Osteocyte (in vitro differentiated cells): ENCODE measurements around the gene PRRG2. TPM values are rescaled to one million over a fixed set of nuclear protein-coding genes. Genes with fewer than 3 reads are reported as not detected.
A peak's percentile ranks its signal among the peaks of the same experiment; 100 is the strongest.

Experiments
- DNase-seq: peaks from one replicate; pipeline ENCODE4 v3.0.0; 2021; ENCODE audit warnings: mixed read lengths; ENCODE audit not compliant: unreplicated experiment; ENCODE audit errors: extremely low spot score
- H3K27ac Mint-ChIP-seq: one replicate; pipeline ENCODE4 v1.8.0; 2021; ENCODE audit warnings: mild to moderate bottlenecking, mixed read lengths; ENCODE audit not compliant: unreplicated experiment
- H3K27me3 Mint-ChIP-seq: one replicate; pipeline ENCODE4 v1.8.0; 2021; ENCODE audit warnings: mixed read lengths; ENCODE audit not compliant: unreplicated experiment
- H3K36me3 Mint-ChIP-seq: one replicate; pipeline ENCODE4 v1.8.0; 2021; ENCODE audit warnings: mixed read lengths; ENCODE audit not compliant: unreplicated experiment
- H3K4me1 Mint-ChIP-seq: one replicate; pipeline ENCODE4 v1.8.0; 2021; ENCODE audit warnings: mixed read lengths; ENCODE audit not compliant: unreplicated experiment
- H3K4me3 Mint-ChIP-seq: one replicate; pipeline ENCODE4 v1.8.0; 2021; ENCODE audit warnings: mild to moderate bottlenecking, moderate library complexity, mixed read lengths; ENCODE audit not compliant: unreplicated experiment
- H3K9me3 Mint-ChIP-seq: one replicate; pipeline ENCODE4 v1.8.0; 2021; ENCODE audit warnings: mixed read lengths; ENCODE audit not compliant: unreplicated experiment
- CTCF ChIP-seq: fragments of 200-600 bp; sonication (generic); IDR thresholded peaks from 2 replicates; pipeline ENCODE4 v1.5.0; 2021; ENCODE audit warnings: antibody characterized with exemption, mild to moderate bottlenecking, moderate library complexity
- total RNA-seq: library from RNA; stranded (reverse); gene quantifications from 2 replicates; pipeline ENCODE4 v1.2.1, GENCODE V29; 2021

PRRG2 gene
- total RNA-seq, 1 donor from 2014 or later, result 0.32 TPM

GRCh38 chr19:49579947-49580263 is 1.2 kb upstream of the PRRG2 start:
- Mint-ChIP-seq H3K27ac (peak overlapping the region; percentile 89), H3K4me3 (peak overlapping the region; percentile 93), H3K9me3 (no peaks in the 10 kb centered on the region), H3K36me3 (no peaks in the 10 kb centered on the region), H3K27me3 (no peaks in the 10 kb centered on the region), H3K4me1 (peaks cover 29% of the 10 kb centered on the region)
- DNase-seq, result no peak
- no peak for TF ChIP-seq CTCF

- Mint-ChIP-seq H3K27me3 (no peaks in the 10 kb centered on the region), H3K9me3 (no peaks in the 10 kb centered on the region), H3K36me3 (no peaks in the 10 kb centered on the region), H3K4me1 (peaks cover 29% of the 10 kb centered on the region), H3K27ac (peak within 1 kb of the TSS; percentile 89), H3K4me3 (peak within 1 kb of the TSS; percentile 93)
- peak; percentile 97 for DNase-seq
- TF ChIP-seq CTCF, result no peak
Observed at GRCh38 chr19:49580264-49581006, 681 bp upstream of the PRRG2 start, which contains the start of gene NOSIP. Gene NOSIP, minus strand, starts transcription at chr19:49580556. Its CDS starts 19,865 bp downstream, at chr19:49560691.

GRCh38 chr19:49583239-49583638 is 2.1 kb downstream of the PRRG2 start:
- no peak overlapping the region for H3K4me3 Mint-ChIP-seq
- no peaks in the 10 kb centered on the region for H3K27me3 Mint-ChIP-seq
- TF ChIP-seq CTCF, result no peak
- no peaks in the 10 kb centered on the region for H3K9me3 Mint-ChIP-seq
- DNase-seq, result no peak
- no peak overlapping the region for H3K27ac Mint-ChIP-seq
- H3K4me1 Mint-ChIP-seq, result peaks cover 19% of the 10 kb centered on the region
- no peaks in the 10 kb centered on the region for H3K36me3 Mint-ChIP-seq

- TF ChIP-seq CTCF, result no peak
- no peak overlapping the region for H3K27ac Mint-ChIP-seq
- no peak for DNase-seq
- H3K27me3 Mint-ChIP-seq, result no peaks in the 10 kb centered on the region
- H3K4me1 Mint-ChIP-seq, result peaks cover 5% of the 10 kb centered on the region
- no peak overlapping the region for H3K4me3 Mint-ChIP-seq
- no peaks in the 10 kb centered on the region for H3K9me3 Mint-ChIP-seq
- H3K36me3 Mint-ChIP-seq, result no peaks in the 10 kb centered on the region
Observed at GRCh38 chr19:49585023-49585422, 3.9 kb downstream of the PRRG2 start.

GRCh38 chr19:49587227-49587626 is 6.1 kb downstream of the PRRG2 start:
- Mint-ChIP-seq H3K4me3 (no peak overlapping the region), H3K27me3 (no peaks in the 10 kb centered on the region), H3K9me3 (no peaks in the 10 kb centered on the region), H3K27ac (no peak overlapping the region), H3K4me1 (peaks cover under 1% of the 10 kb centered on the region), H3K36me3 (no peaks in the 10 kb centered on the region)
- TF ChIP-seq CTCF, result no peak
- no peak for DNase-seq
